GM23338 (cell line): ENCODE measurements around the gene KCNK3. TPM values are rescaled to one million over a fixed set of nuclear protein-coding genes. Genes with fewer than 3 reads are reported as not detected.

Experiments used
- ATAC-seq: fragments of 200-7000 bp; cut with Tn5 transposase; 3 replicates; pipeline ENCODE4 v1.9.1; 2020
- DNase-seq: peaks from one replicate; pipeline ENCODE4 v3.0.0-alpha.2; 2015; ENCODE audit warnings: low spot score
- H2AFZ ChIP-seq: fragments of 200-600 bp; sonication (generic); 2 replicates; pipeline ENCODE4 v1.8.0; 2016; ENCODE audit warnings: antibody characterized with exemption, mild to moderate bottlenecking, moderate library complexity
- H3F3A ChIP-seq: fragments of 200-600 bp; sonication (generic); replicated peaks from 2 replicates; pipeline ENCODE4 v1.8.0; 2017; ENCODE audit warnings: antibody characterized with exemption, mixed run types, low read depth
- H3K27ac ChIP-seq: fragments of 200-600 bp; sonication (generic); 2 replicates; pipeline ENCODE4 v1.6.1; 2016; ENCODE audit warnings: low read depth
- H3K27me3 ChIP-seq: fragments of 200-600 bp; sonication (generic); 2 replicates; pipeline ENCODE4 v1.8.0; 2016; ENCODE audit warnings: mild to moderate bottlenecking, mixed run types, moderate library complexity; ENCODE audit not compliant: insufficient read depth
- H3K36me3 ChIP-seq: fragments of 200-600 bp; sonication (generic); 2 replicates; pipeline ENCODE4 v1.8.0; 2016; ENCODE audit warnings: mild to moderate bottlenecking; ENCODE audit not compliant: insufficient read depth
- H3K4me1 ChIP-seq: fragments of 200-600 bp; sonication (generic); 2 replicates; pipeline ENCODE4 v1.8.0; 2016; ENCODE audit warnings: mild to moderate bottlenecking, moderate library complexity; ENCODE audit not compliant: insufficient read depth
- H3K4me2 ChIP-seq: fragments of 200-600 bp; sonication (generic); 2 replicates; pipeline ENCODE4 v1.7.1; 2017; ENCODE audit warnings: mixed run types
- H3K4me3 ChIP-seq: fragments of 200-600 bp; sonication (generic); 2 replicates; pipeline ENCODE4 v1.6.1; 2016; ENCODE audit warnings: mixed run types
- H3K79me2 ChIP-seq: fragments of 200-600 bp; sonication (generic); replicated peaks from 2 replicates; pipeline ENCODE4 v1.8.0; 2017; ENCODE audit warnings: mild to moderate bottlenecking; ENCODE audit not compliant: insufficient read depth
- H3K9me2 ChIP-seq: fragments of 200-600 bp; sonication (generic); 2 replicates; pipeline ENCODE4 v1.8.0; 2017; ENCODE audit not compliant: insufficient read depth
- H4K20me1 ChIP-seq: fragments of 200-600 bp; sonication (generic); replicated peaks from 2 replicates; pipeline ENCODE4 v1.8.0; 2017; ENCODE audit warnings: mild to moderate bottlenecking; ENCODE audit not compliant: insufficient read depth
- H3K27ac Mint-ChIP-seq: 2 replicates; pipeline ENCODE4 v1.8.0; 2020; ENCODE audit warnings: inconsistent platforms, mild to moderate bottlenecking, moderate library complexity, mixed read lengths
- H3K27me3 Mint-ChIP-seq: 3 replicates; pipeline ENCODE4 v1.8.0; 2022; ENCODE audit warnings: low read depth, mild to moderate bottlenecking, moderate library complexity, mixed read lengths, inconsistent platforms; ENCODE audit not compliant: insufficient read depth, poor library complexity
- H3K36me3 Mint-ChIP-seq: 3 replicates; pipeline ENCODE4 v1.8.0; 2021; ENCODE audit warnings: low read depth, mild to moderate bottlenecking, inconsistent platforms, moderate library complexity, mixed read lengths
- H3K4me1 Mint-ChIP-seq: 3 replicates; pipeline ENCODE4 v1.8.0; 2020; ENCODE audit warnings: mild to moderate bottlenecking, inconsistent platforms, mixed read lengths
- H3K4me3 Mint-ChIP-seq: 3 replicates; pipeline ENCODE4 v1.8.0; 2021; ENCODE audit warnings: moderate library complexity, mild to moderate bottlenecking, inconsistent platforms, mixed read lengths
- H3K9me3 Mint-ChIP-seq: 3 replicates; pipeline ENCODE4 v1.8.0; 2020; ENCODE audit warnings: moderate library complexity, mild to moderate bottlenecking, inconsistent platforms, mixed read lengths
- CREB1 ChIP-seq: fragments of 250-450 bp; sonication (Bioruptor Pico); IDR thresholded peaks from 2 replicates; pipeline ENCODE4 v1.5.0; 2020; ENCODE audit warnings: low read depth, mild to moderate bottlenecking, moderate library complexity
- ETS1 ChIP-seq: IDR thresholded peaks from 2 replicates; pipeline ENCODE4 v1.6.1; 2016; ENCODE audit warnings: antibody characterized with exemption
- EZH2 ChIP-seq: fragments of 200-600 bp; sonication (generic); IDR thresholded peaks from one replicate; pipeline ENCODE4 v1.8.0; 2017; ENCODE audit warnings: antibody characterized with exemption, mild to moderate bottlenecking, low read depth; ENCODE audit not compliant: unreplicated experiment
- EZH2phosphoT487 ChIP-seq: fragments of 200-600 bp; sonication (generic); IDR thresholded peaks from one replicate; pipeline ENCODE4 v1.8.1; 2018; ENCODE audit warnings: antibody characterized with exemption; ENCODE audit not compliant: unreplicated experiment
- JUNB ChIP-seq: IDR thresholded peaks from one replicate; pipeline ENCODE4 v1.6.1; 2016; ENCODE audit warnings: antibody characterized with exemption; ENCODE audit not compliant: unreplicated experiment
- NANOG ChIP-seq: IDR thresholded peaks from 2 replicates; pipeline ENCODE4 v1.6.1; 2016; ENCODE audit warnings: antibody characterized with exemption, borderline replicate concordance
- POLR2AphosphoS5 ChIP-seq: IDR thresholded peaks from 2 replicates; pipeline ENCODE4 v1.6.1; 2016; ENCODE audit warnings: antibody characterized with exemption, low read depth
- REST ChIP-seq: IDR thresholded peaks from one replicate; pipeline ENCODE4 v1.6.1; 2018; ENCODE audit warnings: antibody characterized with exemption; ENCODE audit not compliant: unreplicated experiment
- STAT1 ChIP-seq: IDR thresholded peaks from one replicate; pipeline ENCODE4 v1.6.1; 2016; ENCODE audit warnings: antibody characterized with exemption; ENCODE audit not compliant: unreplicated experiment
- ZNF114 ChIP-seq: fragments of 250-450 bp; sonication (Bioruptor Pico); IDR thresholded peaks from 2 replicates; pipeline ENCODE4 v1.5.0; 2020; ENCODE audit warnings: mild to moderate bottlenecking, moderate library complexity
- ZNF331 ChIP-seq: fragments of 250-450 bp; sonication (Bioruptor Pico); IDR thresholded peaks from 2 replicates; pipeline ENCODE4 v1.5.0; 2020; ENCODE audit warnings: low read depth, mild to moderate bottlenecking, moderate library complexity
- ZNF462 ChIP-seq: fragments of 250-450 bp; sonication (Bioruptor Pico); IDR thresholded peaks from 2 replicates; pipeline ENCODE4 v1.5.0; 2020; ENCODE audit warnings: mild to moderate bottlenecking, moderate library complexity
- polyA plus RNA-seq: library from polyadenylated mRNA; unstranded; fragments of >200 nt; fragmentation: Nextera tagmentation; extraction: Ambion mirVana; gene quantifications from 2 replicates; pipeline ENCODE4 v1.2.1, GENCODE V29; 2016
- total RNA-seq: library from RNA; depleted of rRNA; stranded (reverse); fragments of >200 nt; shearing (Covaris generic); gene quantifications from 2 replicates; pipeline ENCODE4 v1.2.3, GENCODE V29; 2014
- TF ChIP-seq, protein P1 (sequence below), 2 experiments: fragments of 200-600 bp in 1 of 2; sonication (generic) in 1 of 2; conservative IDR thresholded peaks; 2 replicates each; pipeline versions ENCODE4 v1.5.1 to v1.6.1; 2016 to 2017; ENCODE audit warnings: antibody characterized with exemption in 2 of 2, low read depth in 2 of 2, mild to moderate bottlenecking in 2 of 2, moderate library complexity in 1 of 2

Gene KCNK3
- total and polyA plus RNA-seq, 2 experiments from 2014 or later = not detected

- Mint-ChIP-seq H3K27me3 (peaks cover 19% of the 10 kb centered on the region), H3K36me3 (no peaks in the 10 kb centered on the region), H3K9me3 (no peaks in the 10 kb centered on the region), H3K4me3 (no peak overlapping the region), H3K4me1 (peaks cover 23% of the 10 kb centered on the region), H3K27ac (no peak overlapping the region)
- H3K4me1 ChIP-seq = peaks cover 5% of the 10 kb centered on the region
- no peaks in the 10 kb centered on the region for H3F3A ChIP-seq
- no peak overlapping the region for H3K4me3 ChIP-seq
- H3K36me3 ChIP-seq = no peaks in the 10 kb centered on the region
- H3K4me2 ChIP-seq = no peak overlapping the region
- no peak overlapping the region for H3K27ac ChIP-seq
- H3K79me2 ChIP-seq = no peaks in the 10 kb centered on the region
- H3K9me2 ChIP-seq = no peaks in the 10 kb centered on the region
- TF ChIP-seq, protein P1, sequence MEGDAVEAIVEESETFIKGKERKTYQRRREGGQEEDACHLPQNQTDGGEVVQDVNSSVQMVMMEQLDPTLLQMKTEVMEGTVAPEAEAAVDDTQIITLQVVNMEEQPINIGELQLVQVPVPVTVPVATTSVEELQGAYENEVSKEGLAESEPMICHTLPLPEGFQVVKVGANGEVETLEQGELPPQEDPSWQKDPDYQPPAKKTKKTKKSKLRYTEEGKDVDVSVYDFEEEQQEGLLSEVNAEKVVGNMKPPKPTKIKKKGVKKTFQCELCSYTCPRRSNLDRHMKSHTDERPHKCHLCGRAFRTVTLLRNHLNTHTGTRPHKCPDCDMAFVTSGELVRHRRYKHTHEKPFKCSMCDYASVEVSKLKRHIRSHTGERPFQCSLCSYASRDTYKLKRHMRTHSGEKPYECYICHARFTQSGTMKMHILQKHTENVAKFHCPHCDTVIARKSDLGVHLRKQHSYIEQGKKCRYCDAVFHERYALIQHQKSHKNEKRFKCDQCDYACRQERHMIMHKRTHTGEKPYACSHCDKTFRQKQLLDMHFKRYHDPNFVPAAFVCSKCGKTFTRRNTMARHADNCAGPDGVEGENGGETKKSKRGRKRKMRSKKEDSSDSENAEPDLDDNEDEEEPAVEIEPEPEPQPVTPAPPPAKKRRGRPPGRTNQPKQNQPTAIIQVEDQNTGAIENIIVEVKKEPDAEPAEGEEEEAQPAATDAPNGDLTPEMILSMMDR (conservative IDR thresholded peaks at IDR 0.05; ENCODE audit: low read depth in 2 of 2) = no peak
- no peak for TF ChIP-seq POLR2AphosphoS5
- TF ChIP-seq EZH2 = no peak
- no peak for TF ChIP-seq REST
- no peak for TF ChIP-seq CREB1 (CRISPR knock-in tag)
- no peak for TF ChIP-seq ZNF462 (CRISPR knock-in tag)
- no peak for TF ChIP-seq JUNB
- no peak for TF ChIP-seq ETS1
- TF ChIP-seq EZH2phosphoT487 = no peak
- TF ChIP-seq NANOG = no peak
- TF ChIP-seq STAT1 = no peak
- no peak for TF ChIP-seq ZNF114 (CRISPR knock-in tag)
- TF ChIP-seq ZNF331 (CRISPR knock-in tag) = no peak
- no peak overlapping the region for H2AFZ ChIP-seq
- ATAC-seq (no peak), DNase-seq (no peak)
- H4K20me1 ChIP-seq = no peaks in the 10 kb centered on the region
- H3K27me3 ChIP-seq = no peaks in the 10 kb centered on the region
Measured at GRCh38 chr2:26649992-26650712, 42.4 kb upstream of the KCNK3 start.
